ENCODE measurements around the gene PEBP1. TPM values are rescaled to one million over a fixed set of nuclear protein-coding genes. Genes with fewer than 3 reads are reported as not detected.

The PEBP1 gene
- total and polyA plus RNA-seq, 2 experiments from 2014 or later = 267 to 350 TPM

DNA sequence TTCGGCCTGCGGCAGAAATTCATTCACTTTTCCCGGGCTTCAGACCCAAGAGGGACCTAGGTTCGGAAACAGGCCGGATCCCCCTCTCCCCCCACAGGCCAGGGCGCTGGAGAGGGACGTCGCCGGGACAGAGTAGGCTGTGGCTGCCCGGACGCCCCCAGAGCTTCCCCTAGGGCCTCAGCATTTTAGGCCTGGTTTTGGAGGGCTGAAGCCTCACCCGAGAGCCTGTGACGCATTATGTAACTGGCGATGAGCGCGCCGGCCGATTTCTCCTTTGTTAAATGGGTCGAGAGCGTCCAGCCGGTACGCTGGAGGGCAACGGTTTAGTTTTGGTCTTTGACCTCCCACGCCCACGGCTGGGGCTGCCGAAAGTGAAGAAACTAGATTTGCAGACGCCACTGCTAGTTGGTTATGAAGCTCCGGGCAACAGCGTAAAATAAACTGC, 657 bp downstream of the PEBP1 start:
- Histone ChIP-seq H3K9me2 (ENCODE audit: insufficient read depth) (no peaks in the 10 kb centered on the region), H3K36me3 (ENCODE audit: low read depth) (peaks cover 21% of the 10 kb centered on the region; the same call in 1 of the 2 replicates), H3K9ac (peak overlapping the region; percentile 95), H3F3A (ENCODE audit: insufficient read depth) (no peaks in the 10 kb centered on the region), H4K20me1 (ENCODE audit: insufficient read depth) (no peaks in the 10 kb centered on the region), H2AFZ (peak overlapping the region; percentile 86), H3K9me3 (ENCODE audit: low read depth) (no peaks in the 10 kb centered on the region), H3K79me2 (ENCODE audit: insufficient read depth) (peaks cover 58% of the 10 kb centered on the region), H3K4me1 (ENCODE audit: insufficient read depth) (peaks cover 9% of the 10 kb centered on the region; the same call in 1 of the 2 replicates), H3K4me2 (ENCODE audit: unreplicated experiment) (peak overlapping the region; percentile 82), H3K27me3 (replicated peaks; ENCODE audit: insufficient read depth) (no peaks in the 10 kb centered on the region), H3K4me3 (peak overlapping the region; percentile 77), H3K27ac (peak overlapping the region; percentile 59)
- in situ Hi-C loops (cut with MboI) = loop anchor here (25.0 kb wide), 1 partner anchor 249 kb away; no protein-coding TSS in a partner anchor
- peak; percentile 85 for DNase-seq
- WGBS, 2 experiments (ENCODE audit: low coverage in 1 of 2, low lambda C conversion rate in 2 of 2, missing lambda C conversion rate in 2 of 2) = 0 to 2% methylated on average over 29 of the region's 29 CpGs
- TF ChIP-seq EZH2 (IDR thresholded peaks at IDR 0.05; ENCODE audit: insufficient read depth, poor library complexity, severe bottlenecking) = no peak
- TF ChIP-seq EZH2phosphoT487 (IDR thresholded peaks at IDR 0.05; ENCODE audit: insufficient read depth, low read depth) = no peak

- no peak for TF ChIP-seq EZH2 (IDR thresholded peaks at IDR 0.05; ENCODE audit: insufficient read depth, poor library complexity, severe bottlenecking)
- no peak for TF ChIP-seq EZH2phosphoT487 (IDR thresholded peaks at IDR 0.05; ENCODE audit: insufficient read depth, low read depth)
- DNase-seq = no peak
- in situ Hi-C loops (cut with MboI) = loop anchor here (25.0 kb wide), 1 partner anchor 250 kb away; no protein-coding TSS in a partner anchor
- peaks cover 24% of the 10 kb centered on the region; the same call in 1 of the 2 replicates for H3K36me3 ChIP-seq (ENCODE audit: low read depth)
- H3K9me3 ChIP-seq (ENCODE audit: low read depth) = no peaks in the 10 kb centered on the region
- no peaks in the 10 kb centered on the region for H3K9me2 ChIP-seq (ENCODE audit: insufficient read depth)
- H3K27ac ChIP-seq = peak overlapping the region; percentile 59
- H2AFZ ChIP-seq = peak overlapping the region; percentile 86
- no peaks in the 10 kb centered on the region for H3F3A ChIP-seq (ENCODE audit: insufficient read depth)
- peaks cover 9% of the 10 kb centered on the region; the same call in 1 of the 2 replicates for H3K4me1 ChIP-seq (ENCODE audit: insufficient read depth)
- peak overlapping the region; percentile 82 for H3K4me2 ChIP-seq (ENCODE audit: unreplicated experiment)
- 73 to 78% methylated on average over 10 of the region's 10 CpGs for WGBS, 2 experiments (ENCODE audit: low coverage in 1 of 2, low lambda C conversion rate in 2 of 2, missing lambda C conversion rate in 2 of 2)
- H3K4me3 ChIP-seq = peak overlapping the region; percentile 77
- peaks cover 60% of the 10 kb centered on the region for H3K79me2 ChIP-seq (ENCODE audit: insufficient read depth)
- H4K20me1 ChIP-seq (ENCODE audit: insufficient read depth) = no peaks in the 10 kb centered on the region
- H3K9ac ChIP-seq = peak overlapping the region; percentile 95
- no peaks in the 10 kb centered on the region for H3K27me3 ChIP-seq (replicated peaks; ENCODE audit: insufficient read depth)
Observed at GRCh38 chr12:118137148-118137678, 1.3 kb downstream of the PEBP1 start.

DNA sequence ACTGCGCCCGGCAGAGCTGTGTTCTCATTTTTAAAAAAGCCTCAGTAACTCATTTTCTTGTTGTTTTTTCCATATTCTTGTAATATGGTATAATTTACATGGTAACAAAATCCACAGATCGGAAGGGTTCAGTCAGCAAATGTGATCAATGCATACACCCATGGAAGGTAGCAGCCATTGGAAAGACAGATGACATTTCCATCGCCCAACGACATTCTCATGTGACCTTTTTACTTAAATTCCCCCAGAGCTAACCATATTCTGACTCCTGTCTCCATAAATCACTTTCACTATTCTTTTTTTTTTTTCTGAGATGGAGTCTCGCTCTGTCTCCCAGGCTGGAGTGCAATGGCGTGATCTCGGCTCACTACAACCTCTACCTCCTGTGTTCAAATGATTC, 4.9 kb downstream of the PEBP1 start:
- Histone ChIP-seq H3K79me2 (ENCODE audit: insufficient read depth) (peaks cover 52% of the 10 kb centered on the region), H2AFZ (no peak overlapping the region), H3K4me1 (ENCODE audit: insufficient read depth) (peaks cover 9% of the 10 kb centered on the region; the same call in 1 of the 2 replicates), H3K27me3 (replicated peaks; ENCODE audit: insufficient read depth) (no peaks in the 10 kb centered on the region), H3F3A (ENCODE audit: insufficient read depth) (no peaks in the 10 kb centered on the region; the same call in 1 of the 2 replicates), H3K4me2 (ENCODE audit: unreplicated experiment) (no peak overlapping the region), H3K4me3 (no peak overlapping the region), H3K9me3 (ENCODE audit: low read depth) (no peaks in the 10 kb centered on the region), H3K36me3 (ENCODE audit: low read depth) (peaks cover 32% of the 10 kb centered on the region; the same call in 1 of the 2 replicates), H3K27ac (no peak overlapping the region), H3K9ac (no peak overlapping the region), H3K9me2 (ENCODE audit: insufficient read depth) (no peaks in the 10 kb centered on the region), H4K20me1 (ENCODE audit: insufficient read depth) (no peaks in the 10 kb centered on the region)
- in situ Hi-C loops (cut with MboI) = loop anchor here (25.0 kb wide), 1 partner anchor 254 kb away; no protein-coding TSS in a partner anchor
- DNase-seq = no peak
- TF ChIP-seq EZH2 (IDR thresholded peaks at IDR 0.05; ENCODE audit: insufficient read depth, poor library complexity, severe bottlenecking) (no peak), EZH2phosphoT487 (IDR thresholded peaks at IDR 0.05; ENCODE audit: insufficient read depth, low read depth) (no peak)
- WGBS, 2 experiments (ENCODE audit: low coverage in 1 of 2, low lambda C conversion rate in 2 of 2, missing lambda C conversion rate in 2 of 2) = 98% methylated on average over 8 of the region's 8 CpGs

DNA sequence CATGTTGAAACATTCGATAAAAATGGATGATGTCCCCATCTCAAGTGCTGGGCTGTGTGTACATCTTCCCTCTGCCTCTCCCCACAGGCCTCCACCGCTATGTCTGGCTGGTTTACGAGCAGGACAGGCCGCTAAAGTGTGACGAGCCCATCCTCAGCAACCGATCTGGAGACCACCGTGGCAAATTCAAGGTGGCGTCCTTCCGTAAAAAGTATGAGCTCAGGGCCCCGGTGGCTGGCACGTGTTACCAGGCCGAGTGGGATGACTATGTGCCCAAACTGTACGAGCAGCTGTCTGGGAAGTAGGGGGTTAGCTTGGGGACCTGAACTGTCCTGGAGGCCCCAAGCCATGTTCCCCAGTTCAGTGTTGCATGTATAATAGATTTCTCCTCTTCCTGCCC, 8.6 kb downstream of the PEBP1 start:
- Histone ChIP-seq H3K4me1 (ENCODE audit: insufficient read depth) (no peaks in the 10 kb centered on the region), H3K79me2 (ENCODE audit: insufficient read depth) (peaks cover 24% of the 10 kb centered on the region), H3K9me3 (ENCODE audit: low read depth) (no peaks in the 10 kb centered on the region), H3K27me3 (replicated peaks; ENCODE audit: insufficient read depth) (no peaks in the 10 kb centered on the region), H3K9me2 (ENCODE audit: insufficient read depth) (no peaks in the 10 kb centered on the region), H3K36me3 (ENCODE audit: low read depth) (peaks cover 39% of the 10 kb centered on the region; the same call in 1 of the 2 replicates), H3K9ac (no peak overlapping the region), H2AFZ (no peak overlapping the region), H4K20me1 (ENCODE audit: insufficient read depth) (no peaks in the 10 kb centered on the region), H3K4me2 (ENCODE audit: unreplicated experiment) (no peak overlapping the region), H3K27ac (no peak overlapping the region), H3K4me3 (no peak overlapping the region), H3F3A (ENCODE audit: insufficient read depth) (peaks cover 2% of the 10 kb centered on the region)
- in situ Hi-C loops (cut with MboI) = loop anchor here (25.0 kb wide), 1 partner anchor 257 kb away; no protein-coding TSS in a partner anchor
- no peak for DNase-seq
- WGBS, 2 experiments (ENCODE audit: low coverage in 1 of 2, low lambda C conversion rate in 2 of 2, missing lambda C conversion rate in 2 of 2) = 95 to 96% methylated on average over 13 of the region's 13 CpGs
- TF ChIP-seq EZH2 (IDR thresholded peaks at IDR 0.05; ENCODE audit: insufficient read depth, poor library complexity, severe bottlenecking) (no peak), EZH2phosphoT487 (IDR thresholded peaks at IDR 0.05; ENCODE audit: insufficient read depth, low read depth) (no peak)
